Esophagus muscularis mucosa (tissue), 4 donors: Measurements from ENCODE around the gene METAP1D. TPM values are rescaled to one million over a fixed set of nuclear protein-coding genes. Genes with fewer than 3 reads are reported as not detected.

ENCODE experiments used
- DNase-seq: peaks from one replicate; pipeline ENCODE4 v3.0.0-alpha.2; 2017; ENCODE audit errors: extremely low spot score
- H3K27ac ChIP-seq, 4 donors: fragments of 200-600 bp; sonication (generic); replicated peaks in 1 of 4; 1 replicate in 3 of 4; 2 replicates in 1 of 4; pipeline ENCODE4 v1.5.1; 2016 to 2019; ENCODE audit warnings: mild to moderate bottlenecking in 1 of 4
- H3K27me3 ChIP-seq, 4 donors: fragments of 200-600 bp; sonication (generic); one replicate each; pipeline versions ENCODE4 v1.5.1 to v1.6.0; 2016 to 2019
- H3K36me3 ChIP-seq, 4 donors: fragments of 200-600 bp; sonication (generic); one replicate each; pipeline ENCODE4 v1.5.1; 2016 to 2019
- H3K4me1 ChIP-seq, 4 donors: fragments of 200-600 bp; sonication (generic); one replicate each; pipeline ENCODE4 v1.5.1; 2016 to 2019
- H3K4me3 ChIP-seq, 4 donors: fragments of 200-600 bp; sonication (generic); 1 replicate in 2 of 4; 2 replicates in 2 of 4; pipeline ENCODE4 v1.5.1; 2016 to 2019; ENCODE audit warnings: mild to moderate bottlenecking in 4 of 4, moderate library complexity in 1 of 4
- H3K9me3 ChIP-seq, 4 donors: fragments of 200-600 bp; sonication (generic); 1 replicate in 3 of 4; 2 replicates in 1 of 4; pipeline ENCODE4 v1.5.1; 2016 to 2019
- CTCF ChIP-seq, 3 experiments: fragments of 200-600 bp in 2 of 3; fragments of 450-650 bp in 1 of 3; sonication (generic) in 2 of 3; IDR thresholded peaks; one replicate each; pipeline ENCODE4 v1.5.1; 2017 to 2019; ENCODE audit warnings: antibody characterized with exemption in 3 of 3, mild to moderate bottlenecking in 2 of 3, moderate library complexity in 1 of 3
- EP300 ChIP-seq: sonication (generic); formaldehyde crosslinking; IDR thresholded peaks from one replicate; pipeline ENCODE4 v1.6.1; 2017; ENCODE audit warnings: antibody characterized with exemption
- POLR2A ChIP-seq: fragments of 450-650 bp; IDR thresholded peaks from one replicate; pipeline ENCODE4 v1.6.1; 2017; ENCODE audit warnings: antibody characterized with exemption, moderate library complexity, mild to moderate bottlenecking, low read depth
- POLR2AphosphoS5 ChIP-seq, 2 donors: sonication (generic); formaldehyde crosslinking; IDR thresholded peaks; one replicate each; pipeline ENCODE4 v1.6.1; 2017; ENCODE audit warnings: antibody characterized with exemption in 2 of 2
- WGBS: methylation state at CpG from one replicate; pipeline ENCODE4 v1.1.5; 2018; 5-methylcytosine and 5-hydroxymethylcytosine counted together
- intact Hi-C: fragments of 100-400 bp; cut with DNase I; formaldehyde crosslinking; loops from one replicate; pipeline ENCODE4 v1.15.1; 2023
- total RNA-seq, 4 donors: library from RNA; depleted of rRNA; stranded (reverse); fragments of >200 nt; gene quantifications; one replicate each; pipeline versions ENCODE4 v1.1.0 to v1.2.1, GENCODE V29; 2016

The METAP1D gene
- total RNA-seq, 4 donors from 2014 or later: 3.1 to 6.6 (median 4.1) TPM

- no peak overlapping the region for H3K4me3 ChIP-seq
- TF ChIP-seq EP300: no peak
- no peak for TF ChIP-seq POLR2AphosphoS5 (IDR thresholded peaks at IDR 0.05)
- TF ChIP-seq CTCF (IDR thresholded peaks at IDR 0.05): no peak
- no peak for TF ChIP-seq POLR2A
- H3K27ac ChIP-seq: no peak overlapping the region
- 88% methylated on average over 5 of the region's 5 CpGs for WGBS
- DNase-seq: no peak
- no peaks in the 10 kb centered on the region for H3K9me3 ChIP-seq
- H3K4me1 ChIP-seq: peaks cover 5 to 26% (median 17%) of the 10 kb centered on the region in 4 donors
- no peaks in the 10 kb centered on the region for H3K36me3 ChIP-seq
- peaks cover 16 to 50% (median 42%) of the 10 kb centered on the region in 4 donors for H3K27me3 ChIP-seq
- intact Hi-C loops: no loop called here
Observed at GRCh38 chr2:172079416-172079815, 79.7 kb downstream of the METAP1D start.

- Histone ChIP-seq H3K4me3 (no peak overlapping the region), H3K27me3 (peaks cover 16 to 56% (median 48%) of the 10 kb centered on the region in 4 donors), H3K36me3 (no peaks in the 10 kb centered on the region), H3K4me1 (peaks cover 11 to 32% (median 23%) of the 10 kb centered on the region in 4 donors), H3K9me3 (no peaks in the 10 kb centered on the region), H3K27ac (no peak overlapping the region)
- no peak for TF ChIP-seq EP300
- 44% methylated on average over 38 of the region's 38 CpGs for WGBS
- DNase-seq: no peak
- intact Hi-C loops: no loop called here
Observed at GRCh38 chr2:172079838-172080640, 80.3 kb downstream of the METAP1D start.

- no peaks in the 10 kb centered on the region for H3K9me3 ChIP-seq
- peaks cover 18 to 39% (median 30%) of the 10 kb centered on the region in 4 donors for H3K4me1 ChIP-seq
- no peak overlapping the region for H3K27ac ChIP-seq
- TF ChIP-seq POLR2A (no peak), EP300 (no peak), CTCF (IDR thresholded peaks at IDR 0.05) (no peak), POLR2AphosphoS5 (IDR thresholded peaks at IDR 0.05) (no peak)
- no peaks in the 10 kb centered on the region for H3K36me3 ChIP-seq
- intact Hi-C loops: no loop called here
- peaks cover 16 to 63% (median 55%) of the 10 kb centered on the region in 4 donors for H3K27me3 ChIP-seq
- WGBS: 40% methylated on average over 18 of the region's 25 CpGs
- no peak for DNase-seq
- no peak overlapping the region for H3K4me3 ChIP-seq
Observed at GRCh38 chr2:172080641-172081220, 81.0 kb downstream of the METAP1D start.

- DNase-seq: no peak
- Histone ChIP-seq H3K9me3 (no peaks in the 10 kb centered on the region), H3K36me3 (no peaks in the 10 kb centered on the region), H3K27ac (no peak overlapping the region), H3K4me1 (peaks cover 25 to 46% (median 37%) of the 10 kb centered on the region in 4 donors), H3K4me3 (no peak overlapping the region), H3K27me3 (peaks cover 20 to 70% (median 62%) of the 10 kb centered on the region in 4 donors)
- WGBS: 18% methylated on average over 24 of the region's 36 CpGs
- intact Hi-C loops: no loop called here
- no peak for TF ChIP-seq POLR2A
- no peak for TF ChIP-seq CTCF (IDR thresholded peaks at IDR 0.05)
- no peak for TF ChIP-seq EP300
- no peak for TF ChIP-seq POLR2AphosphoS5 (IDR thresholded peaks at IDR 0.05)
Observed at GRCh38 chr2:172081221-172082022, 81.7 kb downstream of the METAP1D start.
